Measurements from ENCODE around the gene CCDC86. TPM values are rescaled to one million over a fixed set of nuclear protein-coding genes. Genes with fewer than 3 reads are reported as not detected.

CCDC86 gene
- polyA plus RNA-seq, 1 of the 3 experiments (the other 2 are of a cell fraction), result 34.7 TPM

GRCh38 chr11:60795291-60795690 lies 46.6 kb upstream of the CCDC86 start:
- no peaks in the 10 kb centered on the region for H3F3A ChIP-seq (replicated peaks; ENCODE audit: insufficient read depth)
- H3K9me2 ChIP-seq, result no peaks in the 10 kb centered on the region
- POLR2A ChIA-PET, result no interaction called here
- no peak overlapping the region for H2AFZ ChIP-seq (ENCODE audit: low read depth)
- H3K27ac ChIP-seq (ENCODE audit: low read depth in 2 of 2, low read length in 1 of 2), result no peak overlapping the region
- H3K36me3 ChIP-seq (replicated peaks in 1 of 2; ENCODE audit: control insufficient read depth in 1 of 2, insufficient read depth in 2 of 2, low read length in 1 of 2), result no peaks in the 10 kb centered on the region
- peaks cover 27% of the 10 kb centered on the region; the same call in 1 of the 2 replicates for H3K27me3 ChIP-seq (ENCODE audit: insufficient read depth)
- H3K9ac ChIP-seq, result no peak overlapping the region
- H3K4me2 ChIP-seq, result no peak overlapping the region
- TF ChIP-seq TEAD4 (IDR thresholded peaks at IDR 0.05; ENCODE audit: borderline replicate concordance, insufficient read depth) (no peak), SIN3A (IDR thresholded peaks at IDR 0.05; ENCODE audit: borderline replicate concordance, low read depth, low read length) (no peak), RAD21 (IDR thresholded peaks at IDR 0.05; ENCODE audit: low read length) (no peak), YY1 (IDR thresholded peaks at IDR 0.05; ENCODE audit: low read depth) (no peak), CHD2 (IDR thresholded peaks at IDR 0.05; ENCODE audit: low read length, partially characterized antibody) (no peak), REST (IDR thresholded peaks at IDR 0.05; ENCODE audit: low read depth, low read length) (no peak), TCF12 (IDR thresholded peaks at IDR 0.05) (no peak), JUND (IDR thresholded peaks at IDR 0.05) (no peak), MAX (IDR thresholded peaks at IDR 0.05; ENCODE audit: low read depth) (no peak), USF2 (IDR thresholded peaks at IDR 0.05; ENCODE audit: borderline replicate concordance, low read depth, low read length) (no peak), POLR2AphosphoS5 (IDR thresholded peaks at IDR 0.05; ENCODE audit: low read depth, low read length) (no peak), RXRA (IDR thresholded peaks at IDR 0.05; ENCODE audit: borderline replicate concordance, low read depth) (no peak), NRF1 (IDR thresholded peaks at IDR 0.05; ENCODE audit: low read depth, low read length) (no peak), SMC3 (IDR thresholded peaks at IDR 0.05; ENCODE audit: low read depth, low read length) (no peak), IRF3 (IDR thresholded peaks at IDR 0.05; ENCODE audit: low read depth, low read length) (no peak), USF1 (IDR thresholded peaks at IDR 0.05; ENCODE audit: borderline replicate concordance, low read depth) (no peak)
- H3K4me1 ChIP-seq (ENCODE audit: control insufficient read depth in 1 of 2, insufficient read depth in 2 of 2, low read depth in 1 of 2, low read length in 1 of 2), result no peaks in the 10 kb centered on the region
- no peaks in the 10 kb centered on the region for H4K20me1 ChIP-seq (ENCODE audit: insufficient read depth)
- H3K4me3 ChIP-seq (ENCODE audit: low read depth in 2 of 2, low read length in 1 of 2), result no peak overlapping the region
- WGBS (ENCODE audit: low lambda C conversion rate), result 11% methylated on average over 5 of the region's 6 CpGs
- H3K9me3 ChIP-seq, result no peaks in the 10 kb centered on the region
- DNase-seq, result no peak
- H3K79me2 ChIP-seq (ENCODE audit: insufficient read depth), result no peaks in the 10 kb centered on the region
- CTCF ChIA-PET, result interaction anchor here (1.1 to 2.1 kb wide), 2 partner anchors 18 to 20 kb away, joined by 3 to 11 read pairs; no protein-coding TSS in a partner anchor

Measured in SK-N-SH (cell line).